Measurements from ENCODE around the gene EIF1. TPM values are rescaled to one million over a fixed set of nuclear protein-coding genes. Genes with fewer than 3 reads are reported as not detected.
A peak's percentile ranks its signal among the peaks of the same experiment; 100 is the strongest.

The EIF1 gene
- polyA plus RNA-seq, 2 of the 4 experiments (the other 2 are of a cell fraction) = 834 to 873 TPM

DNA sequence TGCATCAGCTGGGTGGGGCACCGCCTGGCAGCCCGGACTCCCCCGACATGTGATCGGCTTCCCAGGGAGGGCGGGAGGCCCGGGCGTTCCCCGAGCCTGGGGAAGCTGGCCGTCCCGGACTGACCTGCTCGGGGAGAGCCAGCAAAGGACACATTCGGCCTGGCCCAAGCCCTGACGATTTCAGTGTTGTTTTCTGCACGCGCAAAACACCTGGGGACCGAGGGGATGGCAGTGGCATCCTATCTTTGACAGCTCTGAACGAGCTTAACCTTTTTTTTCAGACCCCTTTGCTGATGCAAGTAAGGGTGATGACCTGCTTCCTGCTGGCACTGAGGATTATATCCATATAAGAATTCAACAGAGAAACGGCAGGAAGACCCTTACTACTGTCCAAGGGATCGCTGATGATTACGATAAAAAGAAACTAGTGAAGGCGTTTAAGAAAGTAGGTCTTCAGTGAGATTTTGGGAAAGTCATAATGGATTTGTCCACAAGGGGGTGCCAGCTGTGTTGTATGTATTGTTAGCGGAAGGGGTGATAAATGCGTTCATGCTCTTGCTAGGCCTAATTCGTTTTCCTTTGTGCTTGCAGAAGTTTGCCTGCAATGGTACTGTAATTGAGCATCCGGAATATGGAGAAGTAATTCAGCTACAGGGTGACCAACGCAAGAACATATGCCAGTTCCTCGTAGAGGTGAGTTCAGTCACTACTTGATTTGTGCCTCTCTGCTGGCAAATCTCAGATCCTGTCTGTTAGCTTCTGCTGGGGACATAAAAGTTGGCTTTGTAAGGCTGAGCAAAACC, 1.0 kb downstream of the EIF1 start (continued):
- no peak for TF ChIP-seq PHF8 (IDR thresholded peaks at IDR 0.05; ENCODE audit: borderline replicate concordance, low read depth)
- peak; percentile 81 for TF ChIP-seq CTCF (IDR thresholded peaks at IDR 0.05)
- no peak for TF ChIP-seq HDAC2 (IDR thresholded peaks at IDR 0.05)

- ATAC-seq (no peak), DNase-seq (ENCODE audit: low read depth in 1 of 2, low spot score in 1 of 2) (no peak), FAIRE-seq (peak; percentile 43)
- H3K4me1 ChIP-seq = peaks cover 29% of the 10 kb centered on the region
- WGBS (ENCODE audit: missing lambda C conversion rate) = 68% methylated on average over 2 of the region's 2 CpGs
- peak overlapping the region; percentile 95 to 98 for H3K27ac ChIP-seq
- peak overlapping the region; percentile 81 for H3K4me2 ChIP-seq
- ChIA-PET CTCF (interaction anchor here (0.9 to 18.1 kb wide), 15 partner anchors 11 to 272 kb away, joined by 3 to 329 read pairs (median 4); partner anchors contain the start of genes JUP and P3H4), POLR2A (interaction anchor here (0.7 to 4.4 kb wide), 9 partner anchors 9 to 1402 kb away, joined by 3 to 258 read pairs (median 4); partner anchors contain the start of genes FKBP10, JUP, ODAD4 and P3H4)
- TF ChIP-seq FOSB (CRISPR knock-in tag; IDR thresholded peaks at IDR 0.05) (peak; percentile 90), TP53 (CRISPR knock-in tag; IDR thresholded peaks at IDR 0.05) (peak; percentile 93), PBX3 (IDR thresholded peaks at IDR 0.05) (no peak), RAD21 (conservative IDR thresholded peaks at IDR 0.05 in 1 of 2, IDR thresholded peaks at IDR 0.05 in 1 of 2) (no peak), FOSL2 (IDR thresholded peaks at IDR 0.05) (no peak), FOSL2 (CRISPR knock-in tag; IDR thresholded peaks at IDR 0.05) (no peak), HOXA7 (CRISPR knock-in tag; IDR thresholded peaks at IDR 0.05) (peak; percentile 96; the same call in 1 of the 2 replicates), MAX (IDR thresholded peaks at IDR 0.05) (no peak), CEBPB (IDR thresholded peaks at IDR 0.05) (no peak), NFE2L2 (conservative IDR thresholded peaks at IDR 0.05; ENCODE audit: low read length) (no peak), CHD4 (IDR thresholded peaks at IDR 0.05; ENCODE audit: borderline replicate concordance) (no peak), MAZ (IDR thresholded peaks at IDR 0.05; ENCODE audit: borderline replicate concordance, low read depth, low read length) (no peak), ZNF302 (CRISPR knock-in tag; IDR thresholded peaks at IDR 0.05) (no peak), RARB (CRISPR knock-in tag; IDR thresholded peaks at IDR 0.05) (peak; percentile 81), RFX5 (IDR thresholded peaks at IDR 0.05) (no peak), JUN (IDR thresholded peaks at IDR 0.05) (no peak), EP300 (IDR thresholded peaks at IDR 0.05) (no peak), RNF2 (IDR thresholded peaks at IDR 0.05; ENCODE audit: borderline replicate concordance, low read depth) (no peak), ZFP36 (IDR thresholded peaks at IDR 0.05; ENCODE audit: borderline replicate concordance, partially characterized antibody) (no peak), POLR2AphosphoS2 (conservative IDR thresholded peaks at IDR 0.05; ENCODE audit: low read length) (no peak), EHF (CRISPR knock-in tag; IDR thresholded peaks at IDR 0.05) (no peak), ZSCAN20 (CRISPR knock-in tag; IDR thresholded peaks at IDR 0.05) (no peak), REST (IDR thresholded peaks at IDR 0.05) (no peak)
- TF ChIP-seq, protein P1, sequence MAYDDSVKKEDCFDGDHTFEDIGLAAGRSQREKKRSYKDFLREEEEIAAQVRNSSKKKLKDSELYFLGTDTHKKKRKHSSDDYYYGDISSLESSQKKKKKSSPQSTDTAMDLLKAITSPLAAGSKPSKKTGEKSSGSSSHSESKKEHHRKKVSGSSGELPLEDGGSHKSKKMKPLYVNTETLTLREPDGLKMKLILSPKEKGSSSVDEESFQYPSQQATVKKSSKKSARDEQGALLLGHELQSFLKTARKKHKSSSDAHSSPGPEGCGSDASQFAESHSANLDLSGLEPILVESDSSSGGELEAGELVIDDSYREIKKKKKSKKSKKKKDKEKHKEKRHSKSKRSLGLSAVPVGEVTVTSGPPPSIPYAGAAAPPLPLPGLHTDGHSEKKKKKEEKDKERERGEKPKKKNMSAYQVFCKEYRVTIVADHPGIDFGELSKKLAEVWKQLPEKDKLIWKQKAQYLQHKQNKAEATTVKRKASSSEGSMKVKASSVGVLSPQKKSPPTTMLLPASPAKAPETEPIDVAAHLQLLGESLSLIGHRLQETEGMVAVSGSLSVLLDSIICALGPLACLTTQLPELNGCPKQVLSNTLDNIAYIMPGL (CRISPR knock-in tag; IDR thresholded peaks at IDR 0.05; ENCODE audit: borderline replicate concordance) = peak; percentile 91
- TF ChIP-seq, protein P2, sequence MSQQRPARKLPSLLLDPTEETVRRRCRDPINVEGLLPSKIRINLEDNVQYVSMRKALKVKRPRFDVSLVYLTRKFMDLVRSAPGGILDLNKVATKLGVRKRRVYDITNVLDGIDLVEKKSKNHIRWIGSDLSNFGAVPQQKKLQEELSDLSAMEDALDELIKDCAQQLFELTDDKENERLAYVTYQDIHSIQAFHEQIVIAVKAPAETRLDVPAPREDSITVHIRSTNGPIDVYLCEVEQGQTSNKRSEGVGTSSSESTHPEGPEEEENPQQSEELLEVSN (IDR thresholded peaks at IDR 0.05; ENCODE audit: borderline replicate concordance, low read depth) = no peak
- H3K9me3 ChIP-seq = no peaks in the 10 kb centered on the region
- H3K4me3 ChIP-seq = peak overlapping the region; percentile 93
These were observed 1.8 kb downstream of the EIF1 start for GRCh38 chr17:41690497-41690896.
